ENCODE measurements around the gene COL13A1. TPM values are rescaled to one million over a fixed set of nuclear protein-coding genes. Genes with fewer than 3 reads are reported as not detected.

COL13A1 gene
- total and polyA plus RNA-seq, 2 of the 8 experiments (the other 6 are each of a cell fraction or from before 2014, with no cell fraction given), result 2.6 to 5.2 TPM

DNA sequence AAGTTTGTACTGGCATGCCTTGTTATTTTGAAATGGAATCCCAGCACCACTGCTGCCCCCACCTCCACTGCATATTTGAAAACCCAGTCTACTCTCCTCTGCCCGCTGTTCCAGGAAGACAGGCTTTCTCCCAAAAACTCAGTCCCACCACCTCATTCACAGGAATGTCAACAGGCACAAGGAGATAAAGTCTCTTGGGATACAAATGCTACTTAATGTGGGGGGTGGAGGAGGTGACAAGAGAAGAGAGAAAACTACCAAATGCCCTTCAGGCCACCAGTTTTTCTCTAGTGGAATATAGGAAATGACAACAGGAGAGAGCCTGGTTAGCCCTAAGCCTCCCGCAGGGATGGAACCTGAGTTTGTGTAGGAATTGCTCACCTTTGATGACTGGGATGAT, 1.0 kb upstream of the COL13A1 start (continued):
- TF ChIP-seq RBBP5 (IDR thresholded peaks at IDR 0.05; ENCODE audit: borderline replicate concordance, low read depth, low read length) (no peak), SP4 (IDR thresholded peaks at IDR 0.05; ENCODE audit: low read length) (no peak), BRCA1 (IDR thresholded peaks at IDR 0.05; ENCODE audit: low read depth, low read length) (no peak), POLR2AphosphoS5 (IDR thresholded peaks at IDR 0.05; ENCODE audit: low read depth, low read length) (no peak), ASH2L (IDR thresholded peaks at IDR 0.05; ENCODE audit: low read length) (no peak), GTF2F1 (IDR thresholded peaks at IDR 0.05; ENCODE audit: borderline replicate concordance, low read depth, low read length) (no peak), POU5F1 (IDR thresholded peaks at IDR 0.05; ENCODE audit: low read depth, low read length) (no peak), HDAC6 (IDR thresholded peaks at IDR 0.05; ENCODE audit: low read depth, low read length) (no peak)
- TF ChIP-seq, protein P1, sequence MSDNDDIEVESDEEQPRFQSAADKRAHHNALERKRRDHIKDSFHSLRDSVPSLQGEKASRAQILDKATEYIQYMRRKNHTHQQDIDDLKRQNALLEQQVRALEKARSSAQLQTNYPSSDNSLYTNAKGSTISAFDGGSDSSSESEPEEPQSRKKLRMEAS (IDR thresholded peaks at IDR 0.05), result no peak
- TF ChIP-seq, protein P2, sequence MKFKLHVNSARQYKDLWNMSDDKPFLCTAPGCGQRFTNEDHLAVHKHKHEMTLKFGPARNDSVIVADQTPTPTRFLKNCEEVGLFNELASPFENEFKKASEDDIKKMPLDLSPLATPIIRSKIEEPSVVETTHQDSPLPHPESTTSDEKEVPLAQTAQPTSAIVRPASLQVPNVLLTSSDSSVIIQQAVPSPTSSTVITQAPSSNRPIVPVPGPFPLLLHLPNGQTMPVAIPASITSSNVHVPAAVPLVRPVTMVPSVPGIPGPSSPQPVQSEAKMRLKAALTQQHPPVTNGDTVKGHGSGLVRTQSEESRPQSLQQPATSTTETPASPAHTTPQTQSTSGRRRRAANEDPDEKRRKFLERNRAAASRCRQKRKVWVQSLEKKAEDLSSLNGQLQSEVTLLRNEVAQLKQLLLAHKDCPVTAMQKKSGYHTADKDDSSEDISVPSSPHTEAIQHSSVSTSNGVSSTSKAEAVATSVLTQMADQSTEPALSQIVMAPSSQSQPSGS (IDR thresholded peaks at IDR 0.05; ENCODE audit: low read length), result no peak
- TF ChIP-seq, protein P3, sequence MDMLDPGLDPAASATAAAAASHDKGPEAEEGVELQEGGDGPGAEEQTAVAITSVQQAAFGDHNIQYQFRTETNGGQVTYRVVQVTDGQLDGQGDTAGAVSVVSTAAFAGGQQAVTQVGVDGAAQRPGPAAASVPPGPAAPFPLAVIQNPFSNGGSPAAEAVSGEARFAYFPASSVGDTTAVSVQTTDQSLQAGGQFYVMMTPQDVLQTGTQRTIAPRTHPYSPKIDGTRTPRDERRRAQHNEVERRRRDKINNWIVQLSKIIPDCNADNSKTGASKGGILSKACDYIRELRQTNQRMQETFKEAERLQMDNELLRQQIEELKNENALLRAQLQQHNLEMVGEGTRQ (IDR thresholded peaks at IDR 0.05; ENCODE audit: low read length), result no peak

All from H1 (cell line).